ENCODE measurements around the gene CPNE1. TPM values are rescaled to one million over a fixed set of nuclear protein-coding genes. Genes with fewer than 3 reads are reported as not detected.

The CPNE1 gene
- total and polyA plus RNA-seq, 10 of the 15 experiments (the other 5 are each of a cell fraction or from before 2014, with no cell fraction given), result 84.9 to 209 (median 146) TPM

GRCh38 chr20:35598476-35598875 is 66.2 kb downstream of the CPNE1 start:
- no peak for DNase-seq (ENCODE audit: low read depth, low spot score)
- POLR2A ChIA-PET, result no interaction called here
- H2AFZ ChIP-seq (ENCODE audit: control insufficient read depth, low read depth, low read length), result no peak overlapping the region
- SMC1A ChIA-PET (ENCODE audit: uncharacterized antibody, unreplicated experiment), result no interaction called here
- H3K4me3 ChIP-seq, result no peak overlapping the region
- peaks cover 9 to 11% of the 10 kb centered on the region in 2 experiments; a peak in 3 of 4 replicates for H3K27me3 ChIP-seq (replicated peaks in 1 of 2; ENCODE audit: control insufficient read depth in 2 of 2, insufficient read depth in 2 of 2, low read length in 1 of 2)
- ATAC-seq, result no peak
- no peak overlapping the region for H3K4me2 ChIP-seq (ENCODE audit: control insufficient read depth, insufficient read depth)
- FAIRE-seq, result no peak
- H3K4me1 ChIP-seq (ENCODE audit: control insufficient read depth, insufficient read depth, low read length), result peaks cover 7% of the 10 kb centered on the region
- no peaks in the 10 kb centered on the region for H3K9me3 ChIP-seq (replicated peaks; ENCODE audit: control insufficient read depth, insufficient read depth, low read length)
- CTCF ChIA-PET, result interaction anchor here (1.5 kb wide), 2 partner anchors 22 to 135 kb away, joined by 3 read pairs; no protein-coding TSS in a partner anchor
- TF ChIP-seq ZNF687 (IDR thresholded peaks at IDR 0.05), result no peak
- TF ChIP-seq ATF2 (IDR thresholded peaks at IDR 0.05; ENCODE audit: low read length), result no peak
- no peak for TF ChIP-seq RB1 (IDR thresholded peaks at IDR 0.05; ENCODE audit: borderline replicate concordance)
- no peak for TF ChIP-seq RBBP5 (conservative IDR thresholded peaks at IDR 0.05)
- no peak for TF ChIP-seq WRNIP1 (IDR thresholded peaks at IDR 0.05; ENCODE audit: borderline replicate concordance, low read depth, low read length)
- no peak for TF ChIP-seq ELK1 (IDR thresholded peaks at IDR 0.05; ENCODE audit: low read depth, low read length)
- 57% methylated on average over 7 of the region's 7 CpGs for WGBS (ENCODE audit: insufficient coverage, insufficient replicate concordance, low lambda C conversion rate, missing lambda C conversion rate)
- H4K20me1 ChIP-seq (ENCODE audit: control insufficient read depth, insufficient read depth), result no peaks in the 10 kb centered on the region
- intact Hi-C loops (cut with micrococcal nuclease; ENCODE audit: unreplicated experiment), result no loop called here
- no peaks in the 10 kb centered on the region for H3K79me2 ChIP-seq (ENCODE audit: control insufficient read depth, insufficient read depth, low read length)
- H3K27ac ChIP-seq (ENCODE audit: control insufficient read depth, insufficient read depth), result no peak overlapping the region
- H3K9ac ChIP-seq (ENCODE audit: control insufficient read depth, insufficient read depth, low read length), result no peak overlapping the region
- RAD21 ChIA-PET (ENCODE audit: unreplicated experiment), result no interaction called here
- BruUV-seq (replicated peaks), result no TSS peak
- in situ Hi-C loops (cut with MboI), result no loop called here
- no peaks in the 10 kb centered on the region for H3K36me3 ChIP-seq (ENCODE audit: control insufficient read depth in 2 of 2, insufficient read depth in 2 of 2, low read length in 1 of 2)

All from GM12878 (cell line).